Lower lobe of right lung (tissue), 2 donors: ENCODE measurements around the gene NPBWR2. TPM values are rescaled to one million over a fixed set of nuclear protein-coding genes. Genes with fewer than 3 reads are reported as not detected.

Source experiments
- ATAC-seq, 2 donors: fragments of 200-7000 bp; cut with Tn5 transposase; one replicate each; pipeline ENCODE4 v1.9.1; 2020 to 2022; ENCODE audit warnings: mild to moderate bottlenecking in 2 of 2, moderate library complexity in 2 of 2
- DNase-seq: peaks from one replicate; pipeline ENCODE4 v3.0.0-alpha.2; 2020
- H3K27ac ChIP-seq: fragments of 200-600 bp; one replicate; pipeline ENCODE4 v1.8.0; 2022
- H3K27me3 ChIP-seq: fragments of 200-600 bp; one replicate; pipeline ENCODE4 v1.8.0; 2022; ENCODE audit warnings: low read depth
- H3K36me3 ChIP-seq: fragments of 200-600 bp; one replicate; pipeline ENCODE4 v1.8.0; 2022; ENCODE audit warnings: mild to moderate bottlenecking
- H3K4me1 ChIP-seq: fragments of 200-600 bp; one replicate; pipeline ENCODE4 v1.8.0; 2022
- H3K4me3 ChIP-seq: fragments of 200-600 bp; one replicate; pipeline ENCODE4 v1.8.0; 2022; ENCODE audit warnings: mild to moderate bottlenecking
- H3K9me3 ChIP-seq: fragments of 200-600 bp; one replicate; pipeline ENCODE4 v1.8.0; 2022
- intact Hi-C: fragments of 100-400 bp; cut with DNase I; formaldehyde crosslinking; loops from one replicate; pipeline ENCODE4 v1.11.0; 2022
- total RNA-seq: library from RNA; stranded (reverse); fragmentation: NEBNext Ultra II Directional; extraction: Animal tissue kit (Norgen Biotek cat#: 25700); gene quantifications from one replicate; pipeline ENCODE4 v1.2.1, GENCODE V29; 2021
- TF ChIP-seq, protein P1 (sequence below): fragments of 200-600 bp; IDR thresholded peaks from one replicate; pipeline ENCODE4 v1.8.0; 2022; ENCODE audit warnings: antibody characterized with exemption, mild to moderate bottlenecking
- donor health status: DM: no; HTN: yes; CAD: no; lungs with severe emphysema.

The NPBWR2 gene
- total RNA-seq, 1 donor from 2014 or later: not detected

DNA sequence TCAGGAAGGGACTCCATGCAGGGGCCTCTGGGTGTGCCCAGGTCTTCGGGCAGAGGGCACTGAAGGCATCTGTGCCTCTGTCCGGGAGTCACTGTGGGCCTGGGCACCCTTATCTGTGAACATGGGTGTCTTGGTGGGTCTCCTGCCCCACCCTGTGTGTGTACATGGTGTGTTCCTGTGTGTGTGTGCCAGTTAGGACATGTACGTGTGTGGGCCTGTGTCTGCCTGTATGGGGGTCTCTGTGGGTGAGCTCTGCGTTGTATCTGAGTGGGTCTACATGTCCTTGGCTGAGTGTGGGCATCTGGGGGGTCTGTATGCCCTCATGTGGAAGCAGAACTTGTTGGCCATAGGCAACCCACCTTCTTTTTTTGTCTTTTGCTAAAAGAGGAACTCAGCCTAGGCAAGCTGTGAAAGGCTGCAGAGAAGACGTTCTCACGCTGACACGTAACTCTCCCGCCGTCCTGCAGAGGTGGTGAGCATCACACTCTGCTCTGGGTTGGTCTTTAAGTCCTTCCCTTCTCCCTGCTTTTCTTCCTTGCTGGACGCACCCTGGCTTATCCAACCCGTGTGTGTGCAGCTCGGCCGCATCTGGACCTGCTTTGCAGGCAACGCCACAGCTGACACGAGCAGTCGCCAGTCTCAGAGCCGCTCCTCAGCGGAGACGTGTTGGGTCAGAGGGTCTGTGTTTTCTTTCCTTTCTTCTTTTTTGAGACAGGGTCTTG is 532 bp upstream of the NPBWR2 start:
- peak; percentile 24 for DNase-seq
- peaks cover 13% of the 10 kb centered on the region for H3K27me3 ChIP-seq
- no peaks in the 10 kb centered on the region for H3K4me1 ChIP-seq
- TF ChIP-seq, protein P1, sequence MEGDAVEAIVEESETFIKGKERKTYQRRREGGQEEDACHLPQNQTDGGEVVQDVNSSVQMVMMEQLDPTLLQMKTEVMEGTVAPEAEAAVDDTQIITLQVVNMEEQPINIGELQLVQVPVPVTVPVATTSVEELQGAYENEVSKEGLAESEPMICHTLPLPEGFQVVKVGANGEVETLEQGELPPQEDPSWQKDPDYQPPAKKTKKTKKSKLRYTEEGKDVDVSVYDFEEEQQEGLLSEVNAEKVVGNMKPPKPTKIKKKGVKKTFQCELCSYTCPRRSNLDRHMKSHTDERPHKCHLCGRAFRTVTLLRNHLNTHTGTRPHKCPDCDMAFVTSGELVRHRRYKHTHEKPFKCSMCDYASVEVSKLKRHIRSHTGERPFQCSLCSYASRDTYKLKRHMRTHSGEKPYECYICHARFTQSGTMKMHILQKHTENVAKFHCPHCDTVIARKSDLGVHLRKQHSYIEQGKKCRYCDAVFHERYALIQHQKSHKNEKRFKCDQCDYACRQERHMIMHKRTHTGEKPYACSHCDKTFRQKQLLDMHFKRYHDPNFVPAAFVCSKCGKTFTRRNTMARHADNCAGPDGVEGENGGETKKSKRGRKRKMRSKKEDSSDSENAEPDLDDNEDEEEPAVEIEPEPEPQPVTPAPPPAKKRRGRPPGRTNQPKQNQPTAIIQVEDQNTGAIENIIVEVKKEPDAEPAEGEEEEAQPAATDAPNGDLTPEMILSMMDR: no peak
- no peak overlapping the region for H3K4me3 ChIP-seq
- H3K9me3 ChIP-seq: no peaks in the 10 kb centered on the region
- intact Hi-C loops: no loop called here
- H3K36me3 ChIP-seq: no peaks in the 10 kb centered on the region
- H3K27ac ChIP-seq: no peak overlapping the region
- no peak for ATAC-seq

DNA sequence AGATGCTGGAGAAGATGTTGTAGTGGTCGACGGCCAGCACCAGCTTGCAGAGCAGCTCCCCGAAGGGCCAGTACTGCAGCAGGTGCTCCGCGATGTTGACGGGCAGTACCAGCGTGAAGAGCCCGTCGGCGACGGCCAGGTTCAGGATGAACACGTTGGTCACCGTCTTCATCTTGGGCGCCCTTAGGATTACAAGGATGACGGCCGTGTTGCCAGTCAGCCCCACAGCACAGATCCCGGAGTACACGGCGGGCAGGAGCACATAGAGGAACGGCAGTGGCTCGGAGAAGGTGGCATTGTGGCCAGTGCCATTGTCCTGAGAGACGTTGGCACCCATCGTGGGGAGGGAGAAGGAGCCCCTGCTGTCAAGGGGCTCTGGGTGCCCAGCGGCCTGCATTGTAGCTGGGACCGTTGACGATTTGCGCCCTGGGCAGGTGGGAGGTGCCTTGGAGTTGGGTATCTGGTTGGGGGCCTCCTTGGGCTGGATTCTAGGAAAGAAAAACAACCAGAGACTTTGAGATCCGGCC is 867 bp downstream of the NPBWR2 start:
- H3K9me3 ChIP-seq: no peaks in the 10 kb centered on the region
- intact Hi-C loops: no loop called here
- H3K4me1 ChIP-seq: peaks cover 11% of the 10 kb centered on the region
- H3K36me3 ChIP-seq: no peaks in the 10 kb centered on the region
- TF ChIP-seq, protein P1: no peak
- H3K27ac ChIP-seq: no peak overlapping the region
- ATAC-seq (no peak), DNase-seq (peak; percentile 36)
- peaks cover 27% of the 10 kb centered on the region for H3K27me3 ChIP-seq
- H3K4me3 ChIP-seq: no peak overlapping the region

DNA sequence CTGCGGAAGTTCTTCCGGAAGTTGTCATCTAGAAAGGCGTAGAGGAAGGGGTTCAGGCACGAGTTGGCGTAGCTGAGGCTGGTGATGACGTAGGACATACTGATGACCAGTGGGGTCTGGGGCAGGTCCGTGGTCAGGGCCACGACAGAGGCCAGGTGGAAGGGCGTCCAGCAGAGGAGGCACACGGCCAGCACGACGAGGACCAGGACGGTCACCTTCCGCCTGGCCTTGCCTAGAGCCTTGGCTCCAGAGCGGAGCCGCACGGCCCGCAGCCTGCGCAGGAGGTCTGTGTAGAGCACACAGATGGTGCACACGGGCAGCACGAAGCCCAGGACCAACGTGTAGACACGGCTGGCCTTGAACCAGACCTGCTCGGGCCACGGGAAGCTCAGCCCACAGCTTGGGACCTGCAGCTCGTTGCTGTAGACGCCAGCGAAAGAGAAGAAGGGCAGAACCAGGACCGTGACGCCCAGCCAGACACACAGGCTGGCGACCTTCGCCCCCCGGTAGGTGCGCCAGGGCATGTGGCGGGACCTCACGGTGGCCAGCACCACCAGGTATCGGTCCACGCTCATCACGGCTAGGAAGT is 1.4 kb downstream of the NPBWR2 start:
- Histone ChIP-seq H3K4me1 (peaks cover 11% of the 10 kb centered on the region), H3K4me3 (no peak overlapping the region), H3K9me3 (no peaks in the 10 kb centered on the region), H3K27ac (no peak overlapping the region), H3K27me3 (peaks cover 33% of the 10 kb centered on the region), H3K36me3 (no peaks in the 10 kb centered on the region)
- peak; percentile 39 for DNase-seq
- intact Hi-C loops: no loop called here
- TF ChIP-seq, protein P1: no peak
- no peak for ATAC-seq

DNA sequence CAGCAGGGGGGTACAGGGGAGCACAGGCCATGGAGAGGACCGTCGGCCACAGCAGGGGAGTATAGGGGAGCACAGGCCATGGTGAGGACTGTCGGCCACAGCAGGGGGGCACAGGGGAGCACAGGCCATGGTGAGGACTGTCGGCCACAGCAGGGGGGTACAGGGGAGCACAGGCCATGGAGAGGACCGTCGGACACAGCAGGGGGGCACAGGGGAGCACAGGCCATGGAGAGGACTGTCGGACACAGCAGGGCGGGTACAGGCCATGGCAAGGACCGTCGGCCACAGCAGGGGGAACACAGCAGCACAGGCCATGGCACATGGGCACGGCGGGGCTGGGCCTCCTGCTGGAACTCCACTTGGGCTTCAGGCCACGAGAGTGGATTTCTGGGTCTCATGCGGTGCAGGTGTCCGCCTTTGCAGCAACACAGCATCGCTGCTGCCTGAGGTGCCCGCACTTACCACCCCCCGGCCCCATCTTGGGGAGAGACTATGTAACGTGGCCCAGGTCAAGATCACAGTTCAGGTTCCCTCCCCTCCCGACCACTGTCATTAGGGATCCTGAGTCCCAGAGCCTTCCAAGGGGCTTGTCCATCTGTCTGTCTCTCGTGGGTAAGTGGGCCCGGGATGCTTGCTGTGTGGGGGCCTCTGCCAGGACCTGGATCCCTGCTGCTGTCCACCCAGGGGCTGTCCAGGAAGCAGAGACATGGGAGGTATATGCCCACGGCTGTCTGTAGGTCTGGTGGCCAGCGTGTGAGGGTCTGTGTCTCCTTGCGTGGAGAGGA is 2.5 kb downstream of the NPBWR2 start:
- H3K4me3 ChIP-seq: no peak overlapping the region
- no peak overlapping the region for H3K27ac ChIP-seq
- no peaks in the 10 kb centered on the region for H3K9me3 ChIP-seq
- TF ChIP-seq, protein P1: no peak
- DNase-seq: peak; percentile 32
- H3K36me3 ChIP-seq: no peaks in the 10 kb centered on the region
- H3K4me1 ChIP-seq: peaks cover 11% of the 10 kb centered on the region
- peaks cover 36% of the 10 kb centered on the region for H3K27me3 ChIP-seq
- intact Hi-C loops: no loop called here
- no peak for ATAC-seq

DNA sequence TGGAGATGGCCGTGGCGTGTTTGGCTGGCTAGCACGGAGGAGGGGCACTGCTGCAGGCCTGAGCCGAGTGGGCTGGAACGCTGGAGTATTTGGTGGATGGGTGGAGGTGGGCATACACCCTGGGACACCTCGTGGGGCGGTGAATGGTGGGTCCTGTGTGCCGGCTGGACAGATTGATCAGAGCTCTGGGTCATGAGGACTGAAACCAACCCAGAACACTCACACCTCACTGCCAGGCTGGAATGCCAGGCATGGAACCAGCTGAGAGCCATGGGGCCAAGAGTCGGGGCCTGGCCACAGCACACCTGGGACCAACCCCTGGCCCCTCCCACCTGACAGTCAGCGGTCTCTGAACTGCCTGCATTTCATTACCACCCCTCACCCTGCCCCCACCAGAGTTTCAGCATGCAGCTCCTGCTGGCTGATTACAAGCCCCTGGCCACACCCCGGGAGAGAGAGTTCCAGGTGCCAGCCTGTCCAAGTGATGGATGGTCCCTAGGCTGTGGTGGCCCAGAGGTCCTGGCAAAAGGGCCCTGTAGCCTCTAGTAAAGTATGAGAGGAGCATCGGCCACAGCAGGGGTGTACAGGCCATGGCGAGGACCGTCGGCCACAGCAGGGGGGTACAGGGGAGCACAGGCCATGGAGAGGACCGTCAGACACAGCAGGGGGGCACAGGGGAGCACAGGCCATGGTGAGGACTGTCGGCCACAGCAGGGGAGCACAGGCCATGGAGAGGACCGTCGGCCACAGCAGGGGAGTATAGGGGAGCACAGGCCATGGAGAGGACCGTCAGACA is 3.3 kb downstream of the NPBWR2 start:
- Histone ChIP-seq H3K9me3 (no peaks in the 10 kb centered on the region), H3K4me3 (no peak overlapping the region), H3K4me1 (peaks cover 11% of the 10 kb centered on the region), H3K27ac (no peak overlapping the region), H3K27me3 (peaks cover 36% of the 10 kb centered on the region), H3K36me3 (peaks cover 2% of the 10 kb centered on the region)
- DNase-seq (peak; percentile 26), ATAC-seq (no peak)
- TF ChIP-seq, protein P1: no peak
- intact Hi-C loops: no loop called here
